ENCODE results near the gene NXPE1.
"Not testable (repeated sequence)": the region's sequence is repeated elsewhere in the genome, so short reads cannot be mapped to it uniquely, and the experiment has no call there.

The NXPE1 gene

DNA sequence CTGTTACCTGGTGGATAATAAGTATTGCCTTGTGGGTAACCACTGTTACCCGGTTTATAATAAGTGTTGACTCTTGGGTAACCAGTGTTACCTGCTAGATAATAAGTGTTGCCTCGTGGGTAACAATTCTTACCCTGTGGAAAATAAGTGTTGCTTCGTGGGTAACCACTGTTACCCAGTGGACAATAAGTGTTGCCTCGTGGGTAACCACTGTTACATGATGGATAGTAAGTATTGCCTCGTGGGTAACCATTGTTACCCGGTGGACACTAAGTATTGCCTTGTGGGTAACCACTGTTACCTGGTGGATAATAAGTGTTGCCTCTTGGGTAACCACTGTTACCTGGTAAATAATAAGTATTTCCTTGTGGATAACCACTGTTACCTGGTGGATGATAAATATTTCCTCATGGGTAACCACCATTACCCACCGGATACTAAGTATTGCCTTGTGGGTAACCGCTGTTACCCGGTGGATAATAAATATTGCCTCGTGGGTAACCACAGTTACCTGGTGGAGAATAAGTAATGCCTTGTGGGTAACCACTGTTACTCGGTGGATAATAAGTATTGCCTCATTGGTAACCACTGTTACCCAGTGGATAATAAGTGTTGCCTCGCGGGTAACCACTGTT lies 44.6 kb upstream of the NXPE1 start:
- TF ChIP-seq POLR2AphosphoS5 (IDR thresholded peaks at IDR 0.05; ENCODE audit: borderline replicate concordance, low read depth, low read length) (no peak), FOXP2 (optimal IDR thresholded peaks at IDR 0.05; ENCODE audit: control extremely low read depth, extremely low read length, insufficient read depth) (no peak)
- DNase-seq (ENCODE audit: low read depth, low spot score), result no peak
- H3K36me3 ChIP-seq (ENCODE audit: insufficient read depth, low read length), result no peaks in the 10 kb centered on the region
- no peak overlapping the region for H3K4me3 ChIP-seq
- no peak overlapping the region for H3K9ac ChIP-seq (ENCODE audit: insufficient read length)
- H3K9me3 ChIP-seq (ENCODE audit: low read depth, low read length), result no peaks in the 10 kb centered on the region
- H3K27ac ChIP-seq, result no peak overlapping the region

DNA sequence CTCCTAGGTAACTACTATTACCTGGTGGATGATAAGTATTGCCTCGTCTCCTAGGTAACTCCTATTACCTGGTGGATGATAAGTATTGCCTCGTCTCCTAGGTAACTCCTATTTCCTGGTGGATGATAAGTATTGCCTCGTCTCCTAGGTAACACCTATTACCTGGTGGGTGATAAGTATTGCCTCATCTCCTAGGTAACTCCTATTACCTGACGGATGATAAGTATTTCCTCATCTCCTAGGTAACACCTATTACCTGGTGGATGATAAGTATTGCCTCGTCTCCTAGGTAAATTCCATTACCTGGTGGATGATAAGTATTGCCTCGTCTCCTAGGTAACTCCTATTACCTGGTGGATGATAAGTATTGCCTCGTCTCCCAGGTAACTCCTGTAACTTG lies 43.5 kb upstream of the NXPE1 start:
- not testable (repeated sequence) for H3K36me3 ChIP-seq (ENCODE audit: insufficient read depth, low read length); H3K9ac ChIP-seq (ENCODE audit: insufficient read length); DNase-seq (ENCODE audit: low read depth, low spot score); H3K27ac ChIP-seq; H3K9me3 ChIP-seq (ENCODE audit: low read depth, low read length); H3K4me3 ChIP-seq

DNA sequence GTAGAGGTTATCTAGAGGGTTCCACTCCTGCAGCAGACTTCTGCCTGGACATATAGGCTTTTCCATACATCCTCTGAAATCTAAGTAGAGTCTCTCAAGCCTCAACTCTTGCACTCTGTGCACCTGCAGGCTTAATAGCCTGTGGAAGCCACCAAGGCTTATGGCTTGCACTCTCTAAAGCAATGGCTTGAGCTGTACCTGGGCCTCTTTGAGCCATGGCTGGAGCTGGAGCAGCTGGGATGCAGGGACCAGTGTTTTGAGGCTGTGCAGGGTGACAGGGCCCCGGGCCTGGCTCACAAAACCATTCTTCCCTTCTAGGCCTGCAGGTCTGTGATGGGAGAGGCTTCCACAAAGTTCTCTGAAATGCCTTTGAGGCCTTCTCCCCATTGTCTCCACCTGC lies 38.8 kb upstream of the NXPE1 start:
- TF ChIP-seq EZH2 (IDR thresholded peaks at IDR 0.05) (no peak), FOXP2 (optimal IDR thresholded peaks at IDR 0.05; ENCODE audit: control extremely low read depth, extremely low read length, insufficient read depth) (no peak), POLR2AphosphoS5 (IDR thresholded peaks at IDR 0.05; ENCODE audit: borderline replicate concordance, low read depth, low read length) (no peak)
- H3K9ac ChIP-seq (ENCODE audit: insufficient read length), result no peak overlapping the region
- DNase-seq (ENCODE audit: low read depth, low spot score), result no peak
- H3K4me3 ChIP-seq, result no peak overlapping the region
- H3K27ac ChIP-seq, result no peak overlapping the region
- H3K9me3 ChIP-seq (ENCODE audit: low read depth, low read length), result no peaks in the 10 kb centered on the region
- H3K36me3 ChIP-seq (ENCODE audit: insufficient read depth, low read length), result no peaks in the 10 kb centered on the region

DNA sequence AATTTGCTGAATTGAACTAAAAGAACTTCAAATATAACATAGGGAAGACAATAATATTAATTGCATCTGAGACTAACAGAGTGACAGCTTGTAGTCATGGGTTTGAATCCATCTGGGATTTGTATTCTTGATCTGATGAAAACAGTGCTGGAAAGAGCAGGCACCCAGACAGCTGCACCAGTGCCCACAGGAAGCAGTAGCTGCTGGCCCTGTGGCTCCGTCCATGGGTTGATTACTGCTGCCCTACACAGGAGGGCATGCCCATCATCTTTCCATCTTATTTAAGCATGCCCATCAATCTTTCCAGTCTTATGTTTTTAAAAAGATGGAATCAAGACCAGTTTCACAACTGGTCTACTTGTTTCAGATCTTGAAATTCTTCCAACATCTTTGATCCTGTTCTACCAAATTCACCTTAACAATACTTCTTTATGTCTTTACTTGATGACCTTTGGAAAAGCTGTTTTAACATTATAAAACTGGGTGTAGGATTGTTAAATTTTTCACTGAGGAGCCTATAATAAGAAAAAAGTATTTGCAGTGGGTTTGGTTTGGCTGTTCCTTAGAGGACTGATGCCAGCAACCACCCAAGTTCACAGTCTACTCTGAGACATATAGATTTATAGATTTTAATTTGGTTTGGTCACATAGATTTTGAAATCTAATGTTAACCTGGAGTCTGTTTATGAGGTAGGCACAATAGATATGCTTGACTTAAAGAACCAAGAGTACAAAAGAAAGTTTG lies 36.7 kb upstream of the NXPE1 start:
- H3K9ac ChIP-seq (ENCODE audit: insufficient read length), result no peak overlapping the region
- H3K27ac ChIP-seq, result no peak overlapping the region
- H3K4me3 ChIP-seq, result no peak overlapping the region
- no peaks in the 10 kb centered on the region for H3K9me3 ChIP-seq (ENCODE audit: low read depth, low read length)
- no peak for DNase-seq (ENCODE audit: low read depth, low spot score)
- TF ChIP-seq EZH2 (IDR thresholded peaks at IDR 0.05), result no peak
- no peak for TF ChIP-seq FOXP2 (optimal IDR thresholded peaks at IDR 0.05; ENCODE audit: control extremely low read depth, extremely low read length, insufficient read depth)
- H3K36me3 ChIP-seq (ENCODE audit: insufficient read depth, low read length), result no peaks in the 10 kb centered on the region

DNA sequence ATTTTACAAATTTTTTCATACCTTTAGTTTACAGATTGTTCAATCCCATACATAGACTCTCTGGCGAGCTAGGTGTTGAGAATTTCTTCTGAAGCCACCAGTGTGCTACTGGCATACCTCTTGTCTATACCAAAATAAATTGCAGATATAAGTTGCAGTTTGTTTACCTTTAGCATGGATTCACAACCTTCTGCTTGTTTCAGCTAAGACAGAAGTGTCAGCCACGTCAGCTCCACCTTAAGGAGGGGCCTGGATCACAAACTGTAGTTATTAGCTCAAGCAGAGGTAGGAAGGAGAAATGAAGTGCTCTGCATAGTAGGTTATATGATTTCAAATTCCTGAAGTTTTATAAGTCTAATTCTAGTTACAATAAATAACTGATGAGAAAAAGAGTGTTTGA lies 35.9 kb upstream of the NXPE1 start, which contains the start of gene NXPE4:
Gene NXPE4 (minus strand): TSS at position 216 of the 400 bp plus-strand sequence. CDS start 1,027 bp downstream, outside the sequence.
- no peak within 1 kb of the TSS for H3K4me3 ChIP-seq
- no peaks in the 10 kb centered on the region for H3K9me3 ChIP-seq (ENCODE audit: low read depth, low read length)
- TF ChIP-seq POLR2AphosphoS5 (IDR thresholded peaks at IDR 0.05; ENCODE audit: borderline replicate concordance, low read depth, low read length), result no peak
- no peak for TF ChIP-seq EZH2 (IDR thresholded peaks at IDR 0.05)
- TF ChIP-seq FOXP2 (optimal IDR thresholded peaks at IDR 0.05; ENCODE audit: control extremely low read depth, extremely low read length, insufficient read depth), result no peak
- H3K9ac ChIP-seq (ENCODE audit: insufficient read length), result no peak within 1 kb of the TSS
- no peak within 1 kb of the TSS for H3K27ac ChIP-seq
- H3K36me3 ChIP-seq (ENCODE audit: insufficient read depth, low read length), result no peaks in the 10 kb centered on the region
- DNase-seq (ENCODE audit: low read depth, low spot score), result no peak

DNA sequence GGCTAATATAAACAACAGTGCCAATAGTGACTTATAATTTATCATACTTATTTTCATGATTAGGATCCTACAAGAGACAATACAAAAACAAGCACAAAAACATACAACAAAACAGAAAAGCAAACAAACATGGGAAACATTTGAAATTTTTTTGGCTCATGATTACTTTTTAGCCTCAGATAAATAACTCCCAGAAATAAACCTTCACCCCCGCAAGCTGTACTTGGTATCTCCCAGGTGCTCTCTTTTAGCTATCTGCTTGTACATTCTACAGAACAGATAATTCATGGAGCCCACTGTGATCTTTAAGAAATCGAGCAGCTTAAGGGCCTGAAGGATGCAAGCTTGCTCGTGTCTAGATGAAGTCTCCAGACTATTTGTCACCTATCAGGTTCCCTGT lies 35.0 kb upstream of the NXPE1 start:
- DNase-seq (ENCODE audit: low read depth, low spot score), result no peak
- Histone ChIP-seq H3K36me3 (ENCODE audit: insufficient read depth, low read length) (no peaks in the 10 kb centered on the region), H3K9me3 (ENCODE audit: low read depth, low read length) (no peaks in the 10 kb centered on the region), H3K9ac (ENCODE audit: insufficient read length) (no peak overlapping the region), H3K4me3 (no peak overlapping the region), H3K27ac (no peak overlapping the region)
- TF ChIP-seq POLR2AphosphoS5 (IDR thresholded peaks at IDR 0.05; ENCODE audit: borderline replicate concordance, low read depth, low read length) (no peak), EZH2 (IDR thresholded peaks at IDR 0.05) (no peak), FOXP2 (optimal IDR thresholded peaks at IDR 0.05; ENCODE audit: control extremely low read depth, extremely low read length, insufficient read depth) (no peak)

DNA sequence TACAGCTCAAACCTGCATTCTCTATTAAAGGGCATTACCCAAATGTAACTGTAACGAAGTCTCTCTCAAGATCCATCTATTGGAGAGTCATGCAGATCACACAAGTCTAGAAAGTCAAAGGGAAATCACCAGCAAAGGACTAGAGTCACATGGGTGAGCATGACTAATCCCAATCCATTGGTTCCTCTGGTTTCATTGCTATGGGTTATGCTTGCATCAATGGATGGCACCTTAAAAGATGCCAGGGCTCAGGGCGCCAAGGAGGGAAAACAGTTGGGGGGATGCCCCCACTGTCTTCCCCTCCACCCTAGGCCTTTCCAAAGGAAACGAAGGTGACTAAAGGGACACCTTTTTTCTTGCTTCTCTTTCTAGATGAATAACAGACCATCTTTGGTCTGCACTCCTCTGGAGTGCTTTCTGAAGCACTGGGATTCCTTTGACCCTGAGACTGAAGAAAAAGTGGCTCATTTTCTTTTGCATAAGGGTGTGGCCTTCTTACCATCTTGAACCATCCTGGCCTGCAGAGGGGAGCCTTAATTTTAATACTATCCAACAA lies 27.8 kb upstream of the NXPE1 start:
- Histone ChIP-seq H3K9ac (ENCODE audit: insufficient read length) (no peak overlapping the region), H3K36me3 (ENCODE audit: insufficient read depth, low read length) (no peaks in the 10 kb centered on the region), H3K27ac (no peak overlapping the region), H3K4me3 (no peak overlapping the region), H3K9me3 (ENCODE audit: low read depth, low read length) (no peaks in the 10 kb centered on the region; the same call in 1 of the 2 replicates)
- TF ChIP-seq EZH2 (IDR thresholded peaks at IDR 0.05), result no peak
- no peak for TF ChIP-seq FOXP2 (optimal IDR thresholded peaks at IDR 0.05; ENCODE audit: control extremely low read depth, extremely low read length, insufficient read depth)
- TF ChIP-seq POLR2AphosphoS5 (IDR thresholded peaks at IDR 0.05; ENCODE audit: borderline replicate concordance, low read depth, low read length), result no peak
- DNase-seq (ENCODE audit: low read depth, low spot score), result no peak

DNA sequence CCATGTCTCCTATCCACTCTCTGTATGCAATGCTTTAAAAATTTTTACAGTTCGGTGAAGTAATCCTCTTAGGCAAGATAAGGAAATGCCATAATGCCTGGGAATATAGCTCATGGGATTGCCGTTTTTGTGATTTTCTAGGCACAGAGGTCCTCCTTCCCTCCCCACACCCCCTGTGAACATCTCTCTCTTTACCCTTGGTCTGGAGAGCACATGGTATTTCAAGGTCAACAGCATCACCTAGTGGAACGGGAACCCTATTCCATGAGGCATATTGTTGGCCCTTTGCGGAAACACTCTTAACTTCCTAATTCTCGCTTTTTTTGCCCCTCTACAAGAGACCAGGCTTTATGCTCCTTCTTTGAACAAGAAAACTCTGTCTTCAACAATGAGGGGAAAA lies 27.1 kb upstream of the NXPE1 start:
- TF ChIP-seq EZH2 (IDR thresholded peaks at IDR 0.05), result no peak
- no peak for TF ChIP-seq FOXP2 (optimal IDR thresholded peaks at IDR 0.05; ENCODE audit: control extremely low read depth, extremely low read length, insufficient read depth)
- Histone ChIP-seq H3K9ac (ENCODE audit: insufficient read length) (no peak overlapping the region), H3K9me3 (ENCODE audit: low read depth, low read length) (no peaks in the 10 kb centered on the region; the same call in 1 of the 2 replicates), H3K27ac (no peak overlapping the region), H3K4me3 (no peak overlapping the region), H3K36me3 (ENCODE audit: insufficient read depth, low read length) (no peaks in the 10 kb centered on the region)
- DNase-seq (ENCODE audit: low read depth, low spot score), result no peak
